GM10847 (cell line): Measurements from ENCODE around the gene SYNPO2.

Experiments
- POLR2A ChIP-seq: IDR thresholded peaks from 2 replicates; pipeline ENCODE4 v1.6.1; 2011; ENCODE audit not compliant: insufficient read length; ENCODE audit errors: extremely low read depth

Gene SYNPO2

DNA sequence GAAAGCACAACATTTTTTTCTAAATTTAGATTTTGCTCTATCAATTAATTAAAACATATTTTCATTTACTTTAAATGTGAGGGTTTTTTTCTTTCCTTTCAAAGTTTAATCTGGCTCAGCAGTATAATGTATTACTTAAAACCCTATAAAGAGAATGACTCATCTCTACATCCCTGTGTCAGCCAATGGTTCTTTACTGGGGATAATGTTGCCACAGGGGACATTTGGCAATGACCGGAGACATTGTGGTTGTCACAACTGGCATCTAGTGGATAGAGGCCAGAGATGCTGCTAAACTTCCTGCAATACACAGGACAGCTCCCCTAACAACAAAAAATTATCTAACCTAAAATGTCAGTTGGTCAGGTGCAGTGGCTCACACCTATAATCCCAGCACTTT lies 53.8 kb downstream of the SYNPO2 start:
- TF ChIP-seq POLR2A: no peak

DNA sequence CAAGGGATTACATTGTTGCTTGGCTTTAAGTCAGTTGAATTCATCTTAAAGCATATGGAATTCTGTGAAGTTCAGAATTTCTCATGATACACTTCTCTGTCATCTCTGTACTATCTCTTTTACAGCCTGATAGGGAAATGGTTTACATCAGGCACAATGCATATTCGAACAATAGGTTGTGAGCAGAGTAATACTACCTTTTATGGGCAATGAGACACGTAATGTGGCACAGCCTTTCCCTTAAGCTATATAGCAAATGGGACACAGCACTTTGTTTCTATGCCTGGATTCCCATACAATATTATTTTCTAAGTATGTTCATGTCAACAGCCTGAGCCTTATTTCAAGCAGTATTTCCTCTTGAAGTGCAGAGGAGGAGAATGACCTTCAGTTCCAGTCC lies 58.4 kb downstream of the SYNPO2 start:
- TF ChIP-seq POLR2A: no peak

DNA sequence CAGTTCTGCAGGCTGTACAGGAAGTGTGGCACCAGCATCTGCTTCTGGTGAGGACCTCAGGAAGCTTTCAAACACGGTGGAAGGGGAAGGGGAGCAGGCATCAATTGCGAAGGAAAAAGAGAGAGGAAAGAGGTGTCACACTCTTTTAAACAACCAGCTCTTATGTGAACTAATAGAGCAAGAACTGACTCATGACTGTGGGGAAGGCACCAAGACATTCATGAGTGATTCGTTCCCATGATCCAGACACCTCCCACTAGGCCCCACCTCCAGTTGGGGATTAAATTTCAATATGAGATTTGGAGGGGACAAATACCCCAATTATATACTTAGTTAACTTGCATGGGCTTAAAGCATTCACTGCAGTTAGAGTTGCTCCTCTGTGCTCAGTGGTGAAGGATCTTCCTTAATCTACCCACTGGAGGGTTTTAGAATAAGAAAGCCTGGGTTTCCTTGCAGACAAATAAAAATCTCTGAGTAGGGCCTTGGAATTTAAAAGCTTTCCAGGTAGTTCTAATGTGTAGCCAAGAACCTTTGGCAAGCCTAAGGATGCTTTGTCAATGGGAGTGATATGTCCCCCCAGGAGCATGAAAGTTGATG lies 60.0 kb downstream of the SYNPO2 start:
- no peak for TF ChIP-seq POLR2A

DNA sequence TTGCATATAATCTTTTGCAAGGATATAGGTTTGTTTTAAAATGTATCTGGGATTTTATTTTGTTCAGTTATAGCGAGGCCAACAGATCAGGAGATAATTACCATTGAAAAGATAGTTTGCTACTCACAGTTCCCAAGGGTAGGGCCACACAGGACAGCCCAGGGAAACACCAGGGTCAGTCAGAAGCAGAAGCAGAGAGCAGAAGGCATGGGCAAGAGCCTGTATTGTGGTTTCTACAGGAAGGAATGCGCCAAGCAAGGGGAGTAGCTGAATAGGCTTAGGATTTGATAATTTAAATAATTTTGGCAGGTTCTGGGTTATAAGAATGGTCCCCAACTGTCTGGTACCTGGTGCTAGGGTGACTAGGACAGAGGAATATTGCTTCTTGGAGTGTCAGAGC lies 61.6 kb downstream of the SYNPO2 start:
- no peak for TF ChIP-seq POLR2A

DNA sequence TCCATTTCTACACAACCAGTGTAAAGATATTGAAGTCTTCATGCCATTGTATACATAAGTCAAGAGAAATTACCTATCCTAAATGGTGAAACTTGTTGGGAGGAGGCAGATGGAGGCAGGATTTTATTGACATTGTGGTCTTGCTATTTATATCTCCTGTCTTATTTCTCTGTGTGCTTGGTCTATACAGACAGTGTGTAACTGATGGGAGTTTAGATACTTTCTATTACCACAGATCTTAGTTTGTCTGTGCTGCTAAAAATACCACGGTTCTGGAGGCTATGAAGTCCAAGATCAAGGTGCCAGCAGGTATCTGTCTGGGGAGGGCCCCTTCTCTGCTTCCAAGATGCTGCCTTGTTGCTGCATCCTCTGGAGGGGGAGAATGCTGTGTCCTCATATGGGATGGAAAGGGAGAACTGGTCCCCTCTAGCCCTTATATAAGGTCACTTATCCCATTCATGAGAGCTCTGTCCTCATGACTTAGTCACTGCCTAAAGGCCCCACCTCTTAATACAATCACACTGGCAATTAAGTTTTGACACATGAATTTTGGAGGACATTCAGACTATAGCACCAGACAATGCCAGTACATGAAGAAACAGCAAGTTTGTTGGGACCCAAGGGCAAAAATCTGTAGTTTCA lies 62.4 kb downstream of the SYNPO2 start:
- TF ChIP-seq POLR2A: no peak

DNA sequence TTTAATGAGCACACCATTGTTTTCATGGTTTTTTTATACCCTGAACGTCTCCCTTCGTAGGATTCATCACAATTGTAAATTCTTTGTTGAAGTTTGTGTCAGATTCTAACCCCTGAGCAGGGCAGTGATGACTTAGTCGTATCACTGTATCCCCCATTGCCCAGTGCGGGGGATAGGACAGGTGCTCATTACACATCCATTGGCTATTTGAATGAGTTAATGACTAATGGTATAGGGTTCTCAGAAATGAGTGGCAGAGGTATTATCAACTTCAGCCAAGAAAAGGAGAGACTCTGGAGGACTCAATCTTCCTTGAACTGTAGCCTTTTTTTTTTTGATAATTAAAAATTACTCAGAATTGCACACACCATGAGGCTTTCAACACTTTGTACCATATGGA lies 64.6 kb downstream of the SYNPO2 start:
- no peak for TF ChIP-seq POLR2A

DNA sequence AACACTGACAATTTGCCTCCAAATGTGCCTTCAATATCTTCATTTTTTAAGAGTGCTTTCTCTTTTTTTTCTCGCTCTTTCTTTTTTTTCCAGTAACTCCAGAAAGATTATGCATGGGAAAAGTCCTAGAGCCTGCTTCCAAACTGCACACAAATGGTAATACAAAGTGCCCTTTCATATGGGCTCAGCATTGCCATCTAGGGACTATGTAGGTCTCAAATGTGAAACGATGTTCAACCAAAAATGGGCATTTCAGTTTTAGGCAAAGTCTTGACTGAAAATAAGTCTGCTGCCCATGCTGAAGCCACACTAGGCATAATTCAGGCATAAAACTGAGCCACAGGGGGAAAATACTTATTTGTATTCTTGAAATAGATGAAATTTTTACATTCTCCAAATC lies 65.6 kb downstream of the SYNPO2 start:
- TF ChIP-seq POLR2A: no peak

DNA sequence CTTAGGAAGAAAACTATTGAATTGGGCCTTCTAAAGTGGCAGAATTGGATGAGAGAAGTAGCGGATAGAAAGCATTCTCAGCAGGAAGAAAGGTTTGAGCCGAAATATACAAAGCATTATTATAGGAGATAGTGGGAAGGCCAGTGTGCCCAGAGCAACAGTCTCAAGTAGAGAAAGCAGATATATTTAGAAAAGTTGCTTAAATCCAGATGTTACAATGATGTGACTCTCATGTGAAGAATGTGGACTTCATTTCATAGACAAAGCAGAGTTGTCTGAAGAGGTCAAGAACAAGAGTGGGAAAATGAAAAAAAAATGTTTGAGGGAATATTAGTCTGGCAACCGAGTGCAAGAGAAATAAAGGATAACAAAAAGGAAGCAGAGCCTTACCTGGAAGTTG lies 66.9 kb downstream of the SYNPO2 start:
- TF ChIP-seq POLR2A: no peak

DNA sequence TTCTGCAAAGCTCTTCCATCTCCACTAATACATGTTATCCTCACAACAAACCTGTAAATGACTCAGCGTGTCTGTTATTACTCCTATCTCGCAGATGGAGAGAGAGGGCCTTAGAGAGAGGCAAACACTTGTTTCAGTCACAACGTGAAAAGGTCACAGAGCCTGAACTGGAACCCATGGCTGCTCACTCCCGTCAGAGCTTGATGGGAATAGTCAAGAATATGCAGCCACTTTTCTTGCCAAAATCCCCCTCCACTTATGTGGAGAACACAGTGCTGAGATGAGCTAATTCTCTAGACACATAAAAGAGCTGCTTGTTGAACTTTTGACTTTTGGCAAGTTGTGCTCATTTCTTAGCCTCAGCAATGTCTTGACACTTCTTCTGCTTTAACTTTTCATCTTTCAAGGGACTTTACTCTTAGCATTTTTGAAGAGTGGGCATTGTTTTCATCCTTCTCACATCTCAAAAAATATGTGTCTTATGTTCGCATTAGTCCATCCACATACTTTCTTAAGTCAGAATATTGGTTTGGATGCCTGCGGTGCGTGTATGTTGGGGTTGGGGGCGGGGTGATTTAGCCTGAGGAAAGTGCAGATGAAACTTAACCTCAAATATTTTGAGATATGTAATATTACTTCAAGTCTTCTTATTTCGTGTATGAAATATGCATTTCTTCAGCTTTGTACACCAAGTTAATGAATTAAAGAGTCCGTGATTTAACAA lies 69.2 kb downstream of the SYNPO2 start:
- no peak for TF ChIP-seq POLR2A

DNA sequence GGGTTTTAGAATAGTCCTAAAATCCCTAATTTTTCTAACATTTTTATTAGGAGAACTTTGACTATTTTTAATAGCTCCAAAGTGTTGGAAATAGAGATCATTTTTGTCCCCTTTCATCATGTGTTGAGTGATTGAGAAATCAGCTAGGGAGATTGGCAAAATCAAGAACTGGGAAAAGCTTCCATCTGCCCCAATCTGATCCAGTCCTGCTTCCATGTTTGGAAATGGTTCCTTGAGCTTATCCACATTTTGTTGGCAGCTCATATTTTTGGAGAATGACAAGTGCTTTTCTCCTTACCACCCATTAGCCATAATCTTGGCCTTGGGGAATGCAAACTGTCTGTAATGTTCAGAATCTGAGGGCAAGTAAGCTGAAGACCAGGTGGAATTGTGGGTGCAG lies 73.9 kb downstream of the SYNPO2 start:
- TF ChIP-seq POLR2A: no peak

DNA sequence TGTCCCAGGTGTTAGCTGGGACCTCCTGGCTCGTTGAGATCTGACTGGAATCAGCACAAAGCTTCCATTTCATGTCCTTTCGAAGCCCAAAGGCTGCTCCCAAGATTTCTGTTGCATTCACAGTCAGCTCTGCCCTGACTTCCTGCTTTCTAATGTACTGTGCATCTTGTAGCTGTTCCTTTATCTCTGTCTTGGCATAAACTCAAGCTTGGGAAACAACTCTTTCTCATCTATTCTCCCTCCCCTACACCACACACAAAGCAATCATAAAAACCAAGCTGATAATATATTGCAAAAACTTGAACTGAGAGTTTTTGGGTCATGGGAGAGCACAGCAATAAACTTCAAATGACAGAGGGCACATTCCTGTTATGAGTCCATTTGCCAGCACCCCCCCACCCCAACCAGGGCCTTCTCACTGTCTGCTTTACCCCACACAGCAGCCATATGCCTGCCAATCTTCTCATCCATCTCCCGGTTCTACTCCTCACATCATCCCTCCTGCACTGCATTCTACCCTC lies 76.3 kb downstream of the SYNPO2 start:
- no peak for TF ChIP-seq POLR2A

DNA sequence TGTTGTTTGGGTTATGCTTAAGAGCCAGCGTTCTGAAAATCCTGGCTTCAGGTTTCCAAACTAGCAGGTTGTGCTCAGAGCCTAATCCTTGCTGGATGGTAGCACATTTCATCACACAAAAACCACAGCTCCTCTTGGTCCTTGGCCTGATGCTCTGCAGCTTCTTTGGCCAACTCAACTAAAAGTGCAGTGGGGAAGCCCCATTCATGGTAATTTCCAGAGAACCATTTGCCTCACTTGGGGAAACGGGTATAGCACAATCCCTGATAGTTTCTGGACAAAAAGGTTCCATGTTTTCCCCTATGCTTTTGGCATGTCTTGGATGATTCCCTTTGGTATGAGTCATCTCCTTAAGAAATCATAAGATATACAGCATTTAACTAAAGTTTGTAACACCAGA lies 78.7 kb downstream of the SYNPO2 start:
- TF ChIP-seq POLR2A: no peak

DNA sequence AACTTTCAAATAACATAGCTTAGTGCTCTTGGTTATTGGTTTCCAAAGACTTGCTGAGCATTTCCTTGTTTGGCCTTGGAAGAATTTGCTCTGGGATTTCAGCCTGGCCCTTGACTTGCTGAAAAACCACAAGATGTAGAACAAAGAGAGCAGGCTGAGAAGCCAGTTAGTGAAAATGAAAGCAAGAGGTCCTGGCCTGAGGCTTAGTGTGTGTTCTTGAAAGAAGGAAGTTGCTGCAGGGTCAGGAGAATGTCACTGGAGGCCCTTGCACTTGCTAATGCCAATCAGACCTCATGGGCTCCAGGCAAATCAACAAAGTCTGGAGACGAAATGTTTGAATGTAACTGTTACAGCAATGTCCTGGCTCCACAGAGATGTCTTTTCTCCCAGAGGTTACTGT lies 79.4 kb downstream of the SYNPO2 start:
- TF ChIP-seq POLR2A: no peak

DNA sequence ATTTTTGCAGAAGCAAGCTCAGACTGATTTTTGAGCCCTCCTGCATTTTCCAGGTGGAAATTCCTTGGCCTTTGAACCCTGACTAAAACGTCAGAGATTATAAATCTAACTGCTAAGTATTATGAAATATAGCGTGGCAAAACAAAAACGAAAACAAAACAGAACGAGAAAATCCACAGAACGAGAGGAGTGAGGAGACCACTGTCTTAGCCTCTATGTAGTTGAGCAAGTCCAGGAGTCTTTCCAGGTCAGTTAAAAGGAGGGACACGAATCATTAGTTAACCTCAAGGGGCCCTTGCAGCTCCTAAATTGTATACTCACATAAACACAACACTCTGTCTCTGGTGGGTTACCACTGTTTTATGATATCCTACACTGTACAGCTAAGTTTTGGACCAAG lies 80.2 kb downstream of the SYNPO2 start:
- TF ChIP-seq POLR2A: no peak

DNA sequence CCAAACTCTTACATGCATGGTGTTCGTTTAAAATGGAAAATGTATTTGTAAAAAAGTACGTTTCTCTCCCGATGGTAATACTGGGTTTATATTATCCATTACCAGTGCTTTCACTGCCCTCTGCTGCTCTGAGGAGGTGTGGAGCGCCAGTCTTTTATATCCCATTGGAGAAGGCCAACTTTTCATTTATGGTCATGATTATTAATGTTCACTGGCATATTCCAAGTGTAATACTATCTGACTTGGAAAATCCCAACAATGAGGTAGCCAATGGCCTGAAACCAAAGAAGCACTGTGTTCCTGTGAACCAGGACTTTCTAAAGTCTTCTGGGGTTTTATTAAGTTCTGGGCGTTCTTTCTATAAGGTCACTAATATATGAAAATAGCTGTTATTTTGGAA lies 80.7 kb downstream of the SYNPO2 start:
- no peak for TF ChIP-seq POLR2A

DNA sequence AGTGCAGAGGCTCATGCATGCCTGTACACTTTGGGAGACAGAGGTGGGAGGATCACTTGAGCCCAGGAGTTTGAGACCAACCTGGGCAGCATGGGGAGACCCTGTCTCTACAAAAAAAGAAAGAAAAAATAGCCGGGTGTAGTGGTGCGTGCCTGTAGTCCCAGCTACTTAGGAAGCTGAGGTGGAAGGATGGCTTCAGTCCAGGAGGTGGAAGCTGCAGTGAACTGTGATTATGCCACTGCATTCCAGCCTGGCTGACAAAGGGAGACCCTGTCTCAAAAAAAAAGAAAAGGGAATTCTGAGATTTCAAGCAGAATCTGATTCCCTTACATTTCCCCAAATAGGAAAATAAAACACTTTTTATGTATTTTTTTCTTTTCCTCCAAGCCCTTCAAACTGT lies 83.5 kb downstream of the SYNPO2 start:
- TF ChIP-seq POLR2A: no peak
